ENCODE results near the gene SHF.

The SHF gene

GRCh38 chr15:45183511-45183910, 4.3 kb downstream of the SHF start:
- DNase-seq (ENCODE audit: low spot score in 2 of 2) (no peak), ATAC-seq (no peak)
- Mint-ChIP-seq H3K9me3 (no peaks in the 10 kb centered on the region), H3K36me3 (peaks cover 23% of the 10 kb centered on the region), H3K4me1 (peaks cover 67% of the 10 kb centered on the region), H3K27ac (peak overlapping the region; percentile 91), H3K4me3 (no peak overlapping the region)

GRCh38 chr15:45182996-45183395, 4.8 kb downstream of the SHF start:
- DNase-seq (ENCODE audit: low spot score in 2 of 2) (no peak), ATAC-seq (no peak)
- no peak overlapping the region for H3K27ac Mint-ChIP-seq
- peaks cover 62% of the 10 kb centered on the region for H3K4me1 Mint-ChIP-seq
- H3K4me3 Mint-ChIP-seq, result no peak overlapping the region
- H3K9me3 Mint-ChIP-seq, result no peaks in the 10 kb centered on the region
- H3K36me3 Mint-ChIP-seq, result peaks cover 18% of the 10 kb centered on the region

- H3K27ac Mint-ChIP-seq, result no peak overlapping the region
- H3K4me1 Mint-ChIP-seq, result peaks cover 56% of the 10 kb centered on the region
- no peak overlapping the region for H3K4me3 Mint-ChIP-seq
- H3K36me3 Mint-ChIP-seq, result peaks cover 24% of the 10 kb centered on the region
- ATAC-seq, result no peak
- no peak for DNase-seq (ENCODE audit: low spot score in 2 of 2)
- H3K9me3 Mint-ChIP-seq, result no peaks in the 10 kb centered on the region
Observed at GRCh38 chr15:45181491-45182285, 6.1 kb downstream of the SHF start.

GRCh38 chr15:45180648-45181436, 6.9 kb downstream of the SHF start:
- Mint-ChIP-seq H3K27ac (peak overlapping the region; percentile 76), H3K36me3 (peaks cover 27% of the 10 kb centered on the region), H3K4me3 (peak overlapping the region; percentile 21), H3K9me3 (no peaks in the 10 kb centered on the region), H3K4me1 (peaks cover 48% of the 10 kb centered on the region)
- DNase-seq (ENCODE audit: low spot score in 2 of 2) (no peak), ATAC-seq (no peak)

GRCh38 chr15:45180201-45180600, 7.6 kb downstream of the SHF start:
- DNase-seq (ENCODE audit: low spot score in 2 of 2) (peak; percentile 47 to 79), ATAC-seq (peak; percentile 92)
- Mint-ChIP-seq H3K4me1 (peaks cover 43% of the 10 kb centered on the region), H3K4me3 (peak overlapping the region; percentile 21), H3K9me3 (no peaks in the 10 kb centered on the region), H3K36me3 (peaks cover 33% of the 10 kb centered on the region), H3K27ac (peak overlapping the region; percentile 76)

GRCh38 chr15:45179221-45179985, 8.4 kb downstream of the SHF start:
- Mint-ChIP-seq H3K9me3 (no peaks in the 10 kb centered on the region), H3K4me3 (peak overlapping the region; percentile 21), H3K27ac (no peak overlapping the region), H3K4me1 (peaks cover 36% of the 10 kb centered on the region), H3K36me3 (peaks cover 36% of the 10 kb centered on the region)
- ATAC-seq, result no peak
- no peak for DNase-seq (ENCODE audit: low spot score in 2 of 2)

- Mint-ChIP-seq H3K4me3 (no peak overlapping the region), H3K36me3 (peaks cover 42% of the 10 kb centered on the region)
- ATAC-seq, result no peak
Observed at GRCh38 chr15:45177285-45177684, 10.5 kb downstream of the SHF start.

GRCh38 chr15:45174577-45174976, 13.2 kb downstream of the SHF start:
- peaks cover 37% of the 10 kb centered on the region for H3K36me3 Mint-ChIP-seq
- H3K4me3 Mint-ChIP-seq, result no peak overlapping the region
- ATAC-seq, result no peak

More at GRCh38 chr15:45177285-45177684, 10.5 kb downstream of the SHF start:
- Mint-ChIP-seq H3K4me1 (peaks cover 21% of the 10 kb centered on the region), H3K9me3 (no peaks in the 10 kb centered on the region), H3K27ac (no peak overlapping the region)
- DNase-seq (ENCODE audit: low spot score in 2 of 2), result no peak

GRCh38 chr15:45174069-45174468, 13.7 kb downstream of the SHF start:
- Mint-ChIP-seq H3K27ac (no peak overlapping the region), H3K4me3 (no peak overlapping the region)

More at GRCh38 chr15:45174577-45174976, 13.2 kb downstream of the SHF start:
- Mint-ChIP-seq H3K9me3 (no peaks in the 10 kb centered on the region), H3K4me1 (peaks cover under 1% of the 10 kb centered on the region), H3K27ac (peak overlapping the region; percentile 46)
- no peak for DNase-seq (ENCODE audit: low spot score in 2 of 2)

GRCh38 chr15:45171912-45172311, 15.9 kb downstream of the SHF start:
- H3K36me3 Mint-ChIP-seq, result peaks cover 38% of the 10 kb centered on the region
- H3K4me1 Mint-ChIP-seq, result peaks cover 13% of the 10 kb centered on the region
- H3K9me3 Mint-ChIP-seq, result no peaks in the 10 kb centered on the region
- H3K4me3 Mint-ChIP-seq, result no peak overlapping the region
- ATAC-seq (no peak), DNase-seq (ENCODE audit: low spot score in 2 of 2) (no peak)
- H3K27ac Mint-ChIP-seq, result no peak overlapping the region

More at GRCh38 chr15:45174069-45174468, 13.7 kb downstream of the SHF start:
- Mint-ChIP-seq H3K36me3 (peaks cover 37% of the 10 kb centered on the region), H3K4me1 (no peaks in the 10 kb centered on the region), H3K9me3 (no peaks in the 10 kb centered on the region)
- ATAC-seq (no peak), DNase-seq (ENCODE audit: low spot score in 2 of 2) (no peak)

- no peak overlapping the region for H3K4me3 Mint-ChIP-seq
- H3K9me3 Mint-ChIP-seq, result no peaks in the 10 kb centered on the region
- H3K27ac Mint-ChIP-seq, result no peak overlapping the region
- H3K4me1 Mint-ChIP-seq, result peaks cover 27% of the 10 kb centered on the region
- peaks cover 30% of the 10 kb centered on the region for H3K36me3 Mint-ChIP-seq
- ATAC-seq (no peak), DNase-seq (ENCODE audit: low spot score in 2 of 2) (no peak)
Observed at GRCh38 chr15:45169608-45170480, 17.9 kb downstream of the SHF start.

- ATAC-seq (no peak), DNase-seq (ENCODE audit: low spot score in 2 of 2) (no peak)
- Mint-ChIP-seq H3K4me1 (peaks cover 30% of the 10 kb centered on the region), H3K27ac (peak overlapping the region; percentile 90), H3K36me3 (peaks cover 29% of the 10 kb centered on the region), H3K4me3 (peak overlapping the region; percentile 64), H3K9me3 (no peaks in the 10 kb centered on the region)
Observed at GRCh38 chr15:45168751-45169551, 18.8 kb downstream of the SHF start.

- H3K27ac Mint-ChIP-seq, result peak overlapping the region; percentile 90
- DNase-seq (ENCODE audit: low spot score in 2 of 2) (no peak), ATAC-seq (no peak)
- peaks cover 34% of the 10 kb centered on the region for H3K36me3 Mint-ChIP-seq
- peaks cover 32% of the 10 kb centered on the region for H3K4me1 Mint-ChIP-seq
- H3K9me3 Mint-ChIP-seq, result no peaks in the 10 kb centered on the region
- H3K4me3 Mint-ChIP-seq, result peak overlapping the region; percentile 64
Observed at GRCh38 chr15:45168286-45168685, 19.5 kb downstream of the SHF start.
